ENCODE measurements around the gene PPP1R12C. TPM values are rescaled to one million over a fixed set of nuclear protein-coding genes. Genes with fewer than 3 reads are reported as not detected.

The PPP1R12C gene
- total and polyA plus RNA-seq, 10 of the 15 experiments (the other 5 are each of a cell fraction or from before 2014, with no cell fraction given): 1.4 to 84.7 (median 20.5) TPM

DNA sequence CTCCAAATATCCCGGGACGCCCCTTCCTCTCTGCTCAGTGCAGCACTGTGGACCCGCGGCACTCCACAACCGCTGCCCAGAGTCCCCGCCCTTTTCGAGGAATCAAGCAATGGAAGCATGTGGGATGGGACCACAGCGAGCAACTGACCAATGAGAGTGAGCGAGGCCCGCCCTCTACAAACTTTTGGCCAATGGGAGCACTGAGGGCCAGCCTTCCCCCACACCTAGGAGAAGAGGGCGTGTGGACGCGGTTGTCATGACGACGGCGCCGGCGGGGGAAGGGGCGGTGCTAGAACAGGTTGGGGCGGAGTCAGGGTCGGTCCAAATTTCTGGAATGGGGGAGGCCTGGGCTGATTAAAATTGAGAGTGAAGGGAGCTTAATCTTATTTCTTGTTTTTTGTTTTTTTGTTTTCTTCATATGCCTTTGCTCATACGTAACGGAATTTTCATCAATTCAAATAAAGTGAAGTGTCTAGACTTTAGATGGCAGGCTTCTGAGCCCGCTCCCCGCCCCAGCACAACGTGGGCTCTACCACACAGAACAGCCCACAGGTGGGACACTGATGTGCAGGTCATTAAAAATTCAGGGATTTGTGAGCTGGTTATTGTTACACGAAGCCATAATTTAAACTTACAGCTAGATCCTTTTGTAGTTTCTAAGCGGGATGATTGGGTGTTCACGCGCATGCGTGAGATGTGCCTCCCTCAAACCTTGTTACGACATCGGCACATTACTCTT, 49.3 kb upstream of the PPP1R12C start, which contains the start of gene DNAAF3:
Gene DNAAF3, minus strand, starts transcription at position 84 of the 739 bp plus-strand sequence. CDS start 200 bp downstream, outside the sequence.
- Histone ChIP-seq H3K27ac (ENCODE audit: control insufficient read depth, insufficient read depth) (no peak within 1 kb of the TSS), H3K79me2 (ENCODE audit: control insufficient read depth, insufficient read depth, low read length) (no peaks in the 10 kb centered on the region), H3K4me3 (0 out of 2 replicates have a peak within 1 kb of the TSS, but pooled peaks have one; percentile 34), H2AFZ (ENCODE audit: control insufficient read depth, low read depth, low read length) (peak within 1 kb of the TSS; percentile 35; the same call in 1 of the 2 replicates), H3K27me3 (replicated peaks in 1 of 2; ENCODE audit: control insufficient read depth in 2 of 2, insufficient read depth in 2 of 2, low read length in 1 of 2) (peaks cover 0 to 3% of the 10 kb centered on the region in 2 experiments; a peak in 1 of 4 replicates), H3K36me3 (ENCODE audit: control insufficient read depth in 2 of 2, insufficient read depth in 2 of 2, low read length in 1 of 2) (no peaks in the 10 kb centered on the region), H3K4me1 (ENCODE audit: control insufficient read depth, insufficient read depth, low read length) (no peaks in the 10 kb centered on the region), H3K9ac (ENCODE audit: control insufficient read depth, insufficient read depth, low read length) (no peak within 1 kb of the TSS), H3K9me3 (replicated peaks; ENCODE audit: control insufficient read depth, insufficient read depth, low read length) (no peaks in the 10 kb centered on the region), H3K4me2 (ENCODE audit: control insufficient read depth, insufficient read depth) (peak within 1 kb of the TSS; percentile 34), H4K20me1 (ENCODE audit: control insufficient read depth, insufficient read depth) (no peaks in the 10 kb centered on the region)
- DNase-seq (ENCODE audit: low read depth, low spot score) (peak; percentile 49), ATAC-seq (peak; percentile 99), FAIRE-seq (peak; percentile 84)
- intact Hi-C loops (cut with micrococcal nuclease; ENCODE audit: unreplicated experiment) (no loop called here), in situ Hi-C loops (cut with MboI) (no loop called here)
- RAD21 ChIA-PET (ENCODE audit: unreplicated experiment): no interaction called here
- SMC1A ChIA-PET (ENCODE audit: uncharacterized antibody, unreplicated experiment): interaction anchor here (1.0 kb wide), 1 partner anchor 9 kb away, joined by 3 read pairs; no protein-coding TSS in a partner anchor
- 6% methylated on average over 33 of the region's 33 CpGs for WGBS (ENCODE audit: insufficient coverage, insufficient replicate concordance, low lambda C conversion rate, missing lambda C conversion rate)
- BruUV-seq (replicated peaks): no TSS peak
- CTCF ChIA-PET: interaction anchor here (1.0 kb wide), 1 partner anchor 10 kb away, joined by 3 read pairs; no protein-coding TSS in a partner anchor
- POLR2A ChIA-PET: interaction anchor here (0.6 kb wide), 1 partner anchor 8 kb away, joined by 5 read pairs; no protein-coding TSS in a partner anchor
- TF ChIP-seq EZH2 (IDR thresholded peaks at IDR 0.05; ENCODE audit: borderline replicate concordance, control insufficient read depth, low read depth, low read length) (no peak), BHLHE40 (IDR thresholded peaks at IDR 0.05; ENCODE audit: borderline replicate concordance in 1 of 2, low read depth in 2 of 2, low read length in 1 of 2) (peak; percentile 45 to 81; a peak in 2 of 4 replicates), BMI1 (IDR thresholded peaks at IDR 0.05; ENCODE audit: borderline replicate concordance) (peak; percentile 97), FOS (IDR thresholded peaks at IDR 0.05; ENCODE audit: borderline replicate concordance, extremely low read depth, insufficient read length) (peak; percentile 52), CHD1 (IDR thresholded peaks at IDR 0.05; ENCODE audit: low read depth, low read length) (peak; percentile 94), RB1 (IDR thresholded peaks at IDR 0.05; ENCODE audit: borderline replicate concordance) (no peak), KAT2A (conservative IDR thresholded peaks at IDR 0.05; ENCODE audit: control insufficient read depth, low read depth, low read length) (no peak), ATF7 (IDR thresholded peaks at IDR 0.05; ENCODE audit: low read depth) (peak; percentile 85), JUND (IDR thresholded peaks at IDR 0.05; ENCODE audit: low read depth, low read length) (peak; percentile 47; the same call in 1 of the 2 replicates), EGR1 (IDR thresholded peaks at IDR 0.05; ENCODE audit: borderline replicate concordance in 1 of 2, low read depth in 2 of 2, low read length in 2 of 2) (no peak)
- TF ChIP-seq, protein P1, sequence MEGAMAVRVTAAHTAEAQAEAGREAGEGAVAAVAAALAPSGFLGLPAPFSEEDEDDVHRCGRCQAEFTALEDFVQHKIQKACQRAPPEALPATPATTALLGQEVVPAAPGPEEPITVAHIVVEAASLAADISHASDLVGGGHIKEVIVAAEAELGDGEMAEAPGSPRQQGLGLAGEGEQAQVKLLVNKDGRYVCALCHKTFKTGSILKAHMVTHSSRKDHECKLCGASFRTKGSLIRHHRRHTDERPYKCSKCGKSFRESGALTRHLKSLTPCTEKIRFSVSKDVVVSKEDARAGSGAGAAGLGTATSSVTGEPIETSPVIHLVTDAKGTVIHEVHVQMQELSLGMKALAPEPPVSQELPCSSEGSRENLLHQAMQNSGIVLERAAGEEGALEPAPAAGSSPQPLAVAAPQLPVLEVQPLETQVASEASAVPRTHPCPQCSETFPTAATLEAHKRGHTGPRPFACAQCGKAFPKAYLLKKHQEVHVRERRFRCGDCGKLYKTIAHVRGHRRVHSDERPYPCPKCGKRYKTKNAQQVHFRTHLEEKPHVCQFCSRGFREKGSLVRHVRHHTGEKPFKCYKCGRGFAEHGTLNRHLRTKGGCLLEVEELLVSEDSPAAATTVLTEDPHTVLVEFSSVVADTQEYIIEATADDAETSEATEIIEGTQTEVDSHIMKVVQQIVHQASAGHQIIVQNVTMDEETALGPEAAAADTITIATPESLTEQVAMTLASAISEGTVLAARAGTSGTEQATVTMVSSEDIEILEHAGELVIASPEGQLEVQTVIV (IDR thresholded peaks at IDR 0.05; ENCODE audit: borderline replicate concordance, partially characterized antibody): peak; percentile 16
- TF ChIP-seq, protein P2, sequence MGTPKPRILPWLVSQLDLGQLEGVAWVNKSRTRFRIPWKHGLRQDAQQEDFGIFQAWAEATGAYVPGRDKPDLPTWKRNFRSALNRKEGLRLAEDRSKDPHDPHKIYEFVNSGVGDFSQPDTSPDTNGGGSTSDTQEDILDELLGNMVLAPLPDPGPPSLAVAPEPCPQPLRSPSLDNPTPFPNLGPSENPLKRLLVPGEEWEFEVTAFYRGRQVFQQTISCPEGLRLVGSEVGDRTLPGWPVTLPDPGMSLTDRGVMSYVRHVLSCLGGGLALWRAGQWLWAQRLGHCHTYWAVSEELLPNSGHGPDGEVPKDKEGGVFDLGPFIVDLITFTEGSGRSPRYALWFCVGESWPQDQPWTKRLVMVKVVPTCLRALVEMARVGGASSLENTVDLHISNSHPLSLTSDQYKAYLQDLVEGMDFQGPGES (IDR thresholded peaks at IDR 0.05): 0 out of 2 replicates have a peak, but pooled peaks have one; percentile 17
- TF ChIP-seq, protein P3, sequence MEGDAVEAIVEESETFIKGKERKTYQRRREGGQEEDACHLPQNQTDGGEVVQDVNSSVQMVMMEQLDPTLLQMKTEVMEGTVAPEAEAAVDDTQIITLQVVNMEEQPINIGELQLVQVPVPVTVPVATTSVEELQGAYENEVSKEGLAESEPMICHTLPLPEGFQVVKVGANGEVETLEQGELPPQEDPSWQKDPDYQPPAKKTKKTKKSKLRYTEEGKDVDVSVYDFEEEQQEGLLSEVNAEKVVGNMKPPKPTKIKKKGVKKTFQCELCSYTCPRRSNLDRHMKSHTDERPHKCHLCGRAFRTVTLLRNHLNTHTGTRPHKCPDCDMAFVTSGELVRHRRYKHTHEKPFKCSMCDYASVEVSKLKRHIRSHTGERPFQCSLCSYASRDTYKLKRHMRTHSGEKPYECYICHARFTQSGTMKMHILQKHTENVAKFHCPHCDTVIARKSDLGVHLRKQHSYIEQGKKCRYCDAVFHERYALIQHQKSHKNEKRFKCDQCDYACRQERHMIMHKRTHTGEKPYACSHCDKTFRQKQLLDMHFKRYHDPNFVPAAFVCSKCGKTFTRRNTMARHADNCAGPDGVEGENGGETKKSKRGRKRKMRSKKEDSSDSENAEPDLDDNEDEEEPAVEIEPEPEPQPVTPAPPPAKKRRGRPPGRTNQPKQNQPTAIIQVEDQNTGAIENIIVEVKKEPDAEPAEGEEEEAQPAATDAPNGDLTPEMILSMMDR (IDR thresholded peaks at IDR 0.05 in 2 of 3, conservative IDR thresholded peaks at IDR 0.05 in 1 of 3; ENCODE audit: control insufficient read depth in 2 of 3, extremely low read depth in 1 of 3, insufficient read depth in 1 of 3, low read depth in 3 of 3, low read length in 3 of 3): no peak
